Measurements from ENCODE around the gene MAP3K8. TPM values are rescaled to one million over a fixed set of nuclear protein-coding genes. Genes with fewer than 3 reads are reported as not detected.

The MAP3K8 gene
- total RNA-seq, 4 donors from 2014 or later, result 44.7 to 74.1 (median 56.2) TPM

GRCh38 chr10:30430544-30431298 lies 3.3 kb upstream of the MAP3K8 start:
- H3K4me1 ChIP-seq, result peaks cover 0 to 27% (median 20%) of the 10 kb centered on the region in 4 donors
- H3K27ac ChIP-seq, result peak overlapping the region; percentile 65 to 100 (median 86)
- no peaks in the 10 kb centered on the region for H3K36me3 ChIP-seq
- TF ChIP-seq CTCF (IDR thresholded peaks at IDR 0.05), result no peak
- TF ChIP-seq POLR2A (IDR thresholded peaks at IDR 0.05), result no peak
- no peak for TF ChIP-seq EP300 (IDR thresholded peaks at IDR 0.05)
- WGBS, 2 donors, result 87 to 92% methylated on average over 12 of the region's 12 CpGs
- DNase-seq (ENCODE audit: low spot score in 2 of 2), result no peak
- peak overlapping the region in 1 of 4 donors; percentile 23 for H3K4me3 ChIP-seq
- H3K27me3 ChIP-seq, result no peaks in the 10 kb centered on the region
- H3K9me3 ChIP-seq, result no peaks in the 10 kb centered on the region

DNA sequence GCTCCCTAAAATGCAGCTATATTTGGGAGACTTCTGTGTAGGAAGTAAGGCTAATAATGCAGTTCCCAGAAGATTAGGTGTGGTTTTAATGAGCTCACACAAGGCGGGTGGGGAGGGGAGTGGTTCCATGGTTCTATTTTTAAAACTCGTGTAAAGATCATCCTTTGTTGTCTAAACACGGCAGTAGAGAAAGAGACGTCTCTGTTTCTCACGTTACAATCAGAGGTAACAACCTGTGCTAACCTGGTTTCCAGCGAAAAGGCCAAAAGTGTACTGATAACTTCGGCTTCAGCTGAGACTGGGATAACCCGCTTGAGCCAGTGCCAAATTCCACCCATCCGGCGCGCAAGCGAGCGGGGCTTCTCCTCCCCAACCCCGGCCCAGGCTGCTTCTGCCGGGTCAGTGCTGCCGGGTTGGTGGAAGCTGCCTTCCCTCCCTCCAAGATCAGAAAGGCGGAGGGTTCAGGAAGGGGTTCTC lies 2.5 kb upstream of the MAP3K8 start:
- H3K27me3 ChIP-seq, result no peaks in the 10 kb centered on the region
- H3K36me3 ChIP-seq, result no peaks in the 10 kb centered on the region
- H3K9me3 ChIP-seq, result no peaks in the 10 kb centered on the region
- peak overlapping the region; percentile 65 to 100 (median 86) for H3K27ac ChIP-seq
- 39 to 68% methylated on average over 17 of the region's 17 CpGs for WGBS, 2 donors
- TF ChIP-seq EP300 (IDR thresholded peaks at IDR 0.05) (peak in 1 of 2 donors; percentile 65), POLR2A (IDR thresholded peaks at IDR 0.05) (peak in 1 of 2 donors; percentile 45), CTCF (IDR thresholded peaks at IDR 0.05) (no peak)
- peak overlapping the region in 1 of 4 donors; percentile 23 for H3K4me3 ChIP-seq
- DNase-seq (ENCODE audit: low spot score in 2 of 2), result peak in 1 of 2 donors; percentile 49
- H3K4me1 ChIP-seq, result peaks cover 0 to 27% (median 20%) of the 10 kb centered on the region in 4 donors

DNA sequence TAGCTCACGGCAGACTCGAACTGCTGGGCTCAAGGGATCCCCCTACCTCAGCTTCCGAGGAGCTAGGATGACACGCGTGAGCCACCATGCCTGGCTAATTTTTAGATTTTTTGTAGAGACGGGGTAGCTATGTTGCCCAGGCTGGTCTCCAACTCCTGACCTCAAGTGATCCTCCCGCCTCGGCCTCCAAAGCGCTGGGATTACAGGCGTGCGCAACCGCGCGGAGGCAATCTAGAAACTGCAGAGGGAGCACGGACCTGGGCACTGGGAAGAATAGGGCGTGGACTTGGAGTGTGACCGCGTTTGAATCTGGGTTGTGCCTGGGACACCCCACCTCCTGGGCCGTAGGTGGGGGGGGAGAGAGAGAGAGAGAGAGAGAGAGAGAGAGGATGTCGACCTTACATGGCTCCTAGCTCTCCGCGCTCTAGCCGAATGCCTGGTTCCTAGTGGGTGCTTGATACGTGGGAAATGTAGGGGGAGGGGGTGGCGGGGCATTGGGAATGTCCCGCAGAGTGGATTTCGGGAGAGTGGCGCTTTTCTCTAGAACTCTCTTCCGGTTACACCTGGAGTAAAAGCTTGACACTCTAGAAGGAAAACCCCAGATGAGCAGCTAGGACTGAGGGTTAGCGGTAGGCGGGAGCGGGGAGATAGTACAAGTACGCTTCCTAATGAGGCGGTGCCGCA lies 1.2 kb upstream of the MAP3K8 start:
- DNase-seq (ENCODE audit: low spot score in 2 of 2), result peak in 1 of 2 donors; percentile 53
- Histone ChIP-seq H3K27me3 (no peaks in the 10 kb centered on the region), H3K9me3 (no peaks in the 10 kb centered on the region), H3K36me3 (no peaks in the 10 kb centered on the region), H3K4me1 (peaks cover 0 to 39% (median 25%) of the 10 kb centered on the region in 4 donors), H3K4me3 (peak overlapping the region; percentile 81 to 96 (median 84)), H3K27ac (peak overlapping the region; percentile 97 to 100 (median 98))
- no peak for TF ChIP-seq POLR2A (IDR thresholded peaks at IDR 0.05)
- TF ChIP-seq CTCF (IDR thresholded peaks at IDR 0.05), result peak in 2 of 5 experiments; percentile 49 to 67
- 40 to 44% methylated on average over 33 to 35 of the region's 35 CpGs for WGBS, 2 donors

DNA sequence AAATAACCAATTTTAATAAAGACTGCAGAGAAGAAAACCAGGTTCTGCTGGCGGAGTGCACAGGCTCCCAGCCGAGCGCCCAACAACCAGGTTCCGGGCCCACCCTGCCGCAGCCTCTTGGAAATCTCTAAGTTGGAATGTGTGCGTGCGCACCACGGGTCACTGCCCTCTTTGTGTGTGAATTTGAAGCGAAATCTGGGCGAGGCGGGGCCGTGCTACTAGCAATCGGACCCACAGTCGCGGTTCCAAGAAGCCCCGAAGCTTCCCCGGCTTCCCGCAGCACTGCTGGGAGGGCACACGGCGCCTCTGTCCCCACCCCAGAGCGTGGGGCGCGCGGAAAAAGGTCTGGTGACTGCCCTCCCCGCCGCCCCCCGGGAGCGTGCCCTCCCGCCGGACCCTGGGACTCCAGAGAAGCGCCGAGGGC lies 666 bp upstream of the MAP3K8 start:
- Histone ChIP-seq H3K4me3 (peak overlapping the region; percentile 81 to 96 (median 84)), H3K9me3 (no peaks in the 10 kb centered on the region), H3K27me3 (no peaks in the 10 kb centered on the region), H3K36me3 (no peaks in the 10 kb centered on the region), H3K27ac (peak overlapping the region; percentile 97 to 100 (median 98)), H3K4me1 (peaks cover 0 to 44% (median 29%) of the 10 kb centered on the region in 4 donors)
- WGBS, 2 donors, result 0 to 1% methylated on average over 21 to 23 of the region's 32 CpGs
- no peak for TF ChIP-seq EP300 (IDR thresholded peaks at IDR 0.05)
- no peak for TF ChIP-seq CTCF (IDR thresholded peaks at IDR 0.05)
- TF ChIP-seq POLR2A (IDR thresholded peaks at IDR 0.05), result no peak
- peak; percentile 73 to 84 for DNase-seq (ENCODE audit: low spot score in 2 of 2)

All from tibial nerve (tissue), 4 donors.